ENCODE data around the gene COPS2.

GRCh38 chr15:49164865-49165264, 9.5 kb upstream of the COPS2 start:
- no peak for TF ChIP-seq CTCF (conservative IDR thresholded peaks at IDR 0.05 in 1 of 2, IDR thresholded peaks at IDR 0.05 in 1 of 2; ENCODE audit: extremely low read depth in 1 of 2, insufficient read depth in 1 of 2, low read depth in 1 of 2, low read length in 2 of 2)
- no peak for TF ChIP-seq EZH2 (IDR thresholded peaks at IDR 0.05; ENCODE audit: borderline replicate concordance, low read length)

Measured in mammary epithelial cell (primary cell).